Loucy (cell line): ENCODE results near the gene PFDN4.
A peak's percentile ranks its signal among the peaks of the same experiment; 100 is the strongest.

Experiments
- H2AFZ ChIP-seq: fragments of 200-600 bp; sonication (generic); 2 replicates; pipeline ENCODE4 v1.6.0; 2016; ENCODE audit warnings: antibody characterized with exemption, mild to moderate bottlenecking, low read length, moderate library complexity
- H3F3A ChIP-seq: fragments of 200-600 bp; 2 replicates; pipeline ENCODE4 v1.6.0; 2016; ENCODE audit warnings: antibody characterized with exemption, low read depth, mild to moderate bottlenecking
- H3K27me3 ChIP-seq: fragments of 200-600 bp; sonication (generic); 2 replicates; pipeline ENCODE4 v1.6.1; 2014; ENCODE audit warnings: low read length, mild to moderate bottlenecking; ENCODE audit not compliant: insufficient read depth, poor library complexity, severe bottlenecking
- H3K36me3 ChIP-seq: fragments of 200-600 bp; sonication (generic); 2 replicates; pipeline ENCODE4 v1.6.1; 2016; ENCODE audit warnings: low read length; ENCODE audit not compliant: insufficient read depth
- H3K4me1 ChIP-seq: fragments of 200-600 bp; sonication (generic); 2 replicates; pipeline ENCODE4 v1.5.1; 2014; ENCODE audit warnings: low read length, mild to moderate bottlenecking; ENCODE audit not compliant: insufficient read depth, poor library complexity, severe bottlenecking
- H3K4me2 ChIP-seq: fragments of 200-600 bp; sonication (generic); 2 replicates; pipeline ENCODE4 v1.6.0; 2014; ENCODE audit warnings: antibody characterized with exemption, low read length, low read depth, mild to moderate bottlenecking; ENCODE audit not compliant: poor library complexity, severe bottlenecking
- H3K4me3 ChIP-seq: fragments of 200-600 bp; sonication (generic); 2 replicates; pipeline ENCODE4 v1.5.1; 2014; ENCODE audit warnings: low read length, mild to moderate bottlenecking, mixed read lengths; ENCODE audit not compliant: poor library complexity, severe bottlenecking
- H3K79me2 ChIP-seq: fragments of 200-600 bp; sonication (generic); 2 replicates; pipeline ENCODE4 v1.6.1; 2014; ENCODE audit warnings: low read length; ENCODE audit not compliant: insufficient read depth
- H3K9ac ChIP-seq: fragments of 200-600 bp; sonication (generic); 2 replicates; pipeline ENCODE4 v1.6.0; 2014; ENCODE audit warnings: mild to moderate bottlenecking, low read depth, low read length, moderate library complexity; ENCODE audit not compliant: poor library complexity, severe bottlenecking
- H3K9me2 ChIP-seq: fragments of 200-600 bp; sonication (generic); replicated peaks from 2 replicates; pipeline ENCODE4 v1.6.1; 2016; ENCODE audit warnings: low read depth, low read length, mixed read lengths
- H3K9me3 ChIP-seq: fragments of 200-600 bp; sonication (generic); 2 replicates; pipeline ENCODE4 v1.6.1; 2014; ENCODE audit warnings: mild to moderate bottlenecking, antibody characterized with exemption, low read length, low read depth; ENCODE audit not compliant: insufficient read depth
- H4K20me1 ChIP-seq: fragments of 200-600 bp; sonication (generic); 2 replicates; pipeline ENCODE4 v1.6.0; 2014; ENCODE audit warnings: antibody characterized with exemption, low read length, mild to moderate bottlenecking; ENCODE audit not compliant: insufficient read depth, poor library complexity, severe bottlenecking
- EZH2phosphoT487 ChIP-seq: fragments of 200-600 bp; IDR thresholded peaks from 2 replicates; pipeline ENCODE4 v1.6.1; 2018; ENCODE audit warnings: antibody characterized with exemption, mild to moderate bottlenecking, moderate library complexity, borderline replicate concordance
- TF ChIP-seq, protein P1 (sequence below): fragments of 200-600 bp; sonication (generic); conservative IDR thresholded peaks from 2 replicates; pipeline ENCODE4 v1.5.1; 2014; ENCODE audit warnings: mild to moderate bottlenecking, antibody characterized with exemption, low read length

PFDN4 gene

DNA sequence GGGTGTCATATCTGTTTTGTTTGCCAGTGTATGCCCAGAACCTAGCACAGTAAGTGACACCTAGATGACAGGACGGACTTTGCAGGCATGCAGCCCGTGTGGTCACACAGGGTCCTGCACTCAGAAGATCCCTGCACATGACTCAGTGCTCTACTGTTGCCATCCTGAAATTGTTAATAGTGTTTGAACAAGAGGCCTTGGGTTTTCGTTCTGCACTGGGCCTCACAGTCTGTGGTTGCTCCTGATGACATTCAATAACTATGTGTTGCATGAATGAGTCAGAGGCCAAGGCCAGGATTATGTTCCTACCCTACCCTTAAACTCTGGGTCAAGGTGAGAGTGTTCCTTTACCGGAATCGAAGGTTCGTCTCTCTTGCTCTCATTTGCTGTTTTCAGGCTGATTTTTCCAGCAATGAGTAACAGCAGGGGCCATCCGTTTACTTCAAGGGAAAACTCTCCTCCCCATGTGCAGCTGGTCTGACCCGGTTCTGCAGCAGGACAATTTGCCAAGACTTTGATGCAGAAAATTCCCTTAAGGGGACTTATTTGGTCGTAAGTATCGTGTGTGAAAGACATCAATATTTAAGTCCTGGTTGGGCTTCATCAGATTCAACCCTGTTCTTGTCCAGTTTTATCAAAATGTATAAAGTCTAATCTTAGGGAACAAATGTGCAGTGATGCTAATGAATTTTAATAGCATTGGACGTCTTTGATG, 13.0 kb upstream of the PFDN4 start:
- Histone ChIP-seq H3F3A (no peaks in the 10 kb centered on the region), H3K27me3 (no peaks in the 10 kb centered on the region), H3K4me1 (peaks cover 4% of the 10 kb centered on the region), H3K9me2 (no peaks in the 10 kb centered on the region), H3K36me3 (no peaks in the 10 kb centered on the region), H2AFZ (no peak overlapping the region), H4K20me1 (no peaks in the 10 kb centered on the region), H3K9me3 (no peaks in the 10 kb centered on the region), H3K4me3 (no peak overlapping the region), H3K9ac (no peak overlapping the region), H3K79me2 (no peaks in the 10 kb centered on the region), H3K4me2 (no peak overlapping the region)
- TF ChIP-seq, protein P1, sequence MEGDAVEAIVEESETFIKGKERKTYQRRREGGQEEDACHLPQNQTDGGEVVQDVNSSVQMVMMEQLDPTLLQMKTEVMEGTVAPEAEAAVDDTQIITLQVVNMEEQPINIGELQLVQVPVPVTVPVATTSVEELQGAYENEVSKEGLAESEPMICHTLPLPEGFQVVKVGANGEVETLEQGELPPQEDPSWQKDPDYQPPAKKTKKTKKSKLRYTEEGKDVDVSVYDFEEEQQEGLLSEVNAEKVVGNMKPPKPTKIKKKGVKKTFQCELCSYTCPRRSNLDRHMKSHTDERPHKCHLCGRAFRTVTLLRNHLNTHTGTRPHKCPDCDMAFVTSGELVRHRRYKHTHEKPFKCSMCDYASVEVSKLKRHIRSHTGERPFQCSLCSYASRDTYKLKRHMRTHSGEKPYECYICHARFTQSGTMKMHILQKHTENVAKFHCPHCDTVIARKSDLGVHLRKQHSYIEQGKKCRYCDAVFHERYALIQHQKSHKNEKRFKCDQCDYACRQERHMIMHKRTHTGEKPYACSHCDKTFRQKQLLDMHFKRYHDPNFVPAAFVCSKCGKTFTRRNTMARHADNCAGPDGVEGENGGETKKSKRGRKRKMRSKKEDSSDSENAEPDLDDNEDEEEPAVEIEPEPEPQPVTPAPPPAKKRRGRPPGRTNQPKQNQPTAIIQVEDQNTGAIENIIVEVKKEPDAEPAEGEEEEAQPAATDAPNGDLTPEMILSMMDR = no peak; the same call in 1 of the 2 replicates
- TF ChIP-seq EZH2phosphoT487 = no peak

DNA sequence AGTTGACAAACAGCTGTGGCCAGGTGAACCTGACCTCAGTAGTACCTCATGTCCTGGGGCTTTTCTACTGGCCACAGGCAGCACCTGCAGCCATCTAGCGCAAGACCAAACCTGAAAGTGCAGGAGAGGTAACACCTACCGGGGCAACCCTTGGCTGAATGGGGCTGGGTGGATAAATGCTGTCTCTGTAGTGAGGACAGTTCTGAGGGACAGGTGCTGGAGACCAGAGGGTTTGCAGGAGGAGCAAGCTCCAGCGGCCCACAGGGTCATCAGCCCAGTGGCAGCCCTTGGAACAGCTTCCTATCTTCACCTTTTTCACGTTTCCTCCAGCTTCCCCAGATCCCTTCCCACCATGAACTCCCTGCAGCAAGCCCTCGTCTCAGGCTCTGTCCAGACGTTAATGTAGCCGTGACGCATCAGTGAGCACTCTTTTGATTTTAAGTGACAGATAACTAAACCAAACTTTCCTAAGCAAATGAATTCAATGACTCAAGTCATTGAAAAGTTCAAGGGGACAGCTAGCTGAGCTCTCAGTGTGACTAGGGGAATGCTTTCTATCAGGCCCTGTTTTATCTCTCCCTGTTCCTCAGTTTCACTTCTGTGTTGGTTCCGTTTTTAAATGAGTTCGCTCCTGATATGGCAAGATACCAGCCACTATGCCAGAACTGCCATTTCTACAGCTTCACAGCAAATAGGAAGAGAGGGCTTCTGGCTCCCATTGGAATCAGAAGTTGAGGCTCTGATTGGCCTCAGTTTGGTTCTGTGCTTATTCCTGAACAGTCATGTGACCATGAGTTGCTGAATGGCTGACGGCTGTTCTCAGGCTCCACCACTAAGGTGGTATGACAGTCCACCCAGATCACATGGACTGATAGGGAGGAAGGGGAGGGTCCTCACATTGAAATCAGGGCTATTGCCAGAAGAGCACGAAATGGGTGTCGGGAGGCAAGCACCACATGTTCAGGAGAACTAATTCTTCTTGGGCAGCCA, 12.1 kb upstream of the PFDN4 start:
- Histone ChIP-seq H4K20me1 (no peaks in the 10 kb centered on the region), H3K36me3 (no peaks in the 10 kb centered on the region), H3K4me3 (no peak overlapping the region), H3K27me3 (no peaks in the 10 kb centered on the region), H3K9me2 (no peaks in the 10 kb centered on the region), H2AFZ (peak overlapping the region; percentile 47; the same call in 1 of the 2 replicates), H3K4me1 (peaks cover 4% of the 10 kb centered on the region), H3K9me3 (no peaks in the 10 kb centered on the region), H3K9ac (no peak overlapping the region), H3K4me2 (no peak overlapping the region), H3K79me2 (no peaks in the 10 kb centered on the region), H3F3A (no peaks in the 10 kb centered on the region)
- TF ChIP-seq, protein P1 = no peak
- TF ChIP-seq EZH2phosphoT487 = no peak

DNA sequence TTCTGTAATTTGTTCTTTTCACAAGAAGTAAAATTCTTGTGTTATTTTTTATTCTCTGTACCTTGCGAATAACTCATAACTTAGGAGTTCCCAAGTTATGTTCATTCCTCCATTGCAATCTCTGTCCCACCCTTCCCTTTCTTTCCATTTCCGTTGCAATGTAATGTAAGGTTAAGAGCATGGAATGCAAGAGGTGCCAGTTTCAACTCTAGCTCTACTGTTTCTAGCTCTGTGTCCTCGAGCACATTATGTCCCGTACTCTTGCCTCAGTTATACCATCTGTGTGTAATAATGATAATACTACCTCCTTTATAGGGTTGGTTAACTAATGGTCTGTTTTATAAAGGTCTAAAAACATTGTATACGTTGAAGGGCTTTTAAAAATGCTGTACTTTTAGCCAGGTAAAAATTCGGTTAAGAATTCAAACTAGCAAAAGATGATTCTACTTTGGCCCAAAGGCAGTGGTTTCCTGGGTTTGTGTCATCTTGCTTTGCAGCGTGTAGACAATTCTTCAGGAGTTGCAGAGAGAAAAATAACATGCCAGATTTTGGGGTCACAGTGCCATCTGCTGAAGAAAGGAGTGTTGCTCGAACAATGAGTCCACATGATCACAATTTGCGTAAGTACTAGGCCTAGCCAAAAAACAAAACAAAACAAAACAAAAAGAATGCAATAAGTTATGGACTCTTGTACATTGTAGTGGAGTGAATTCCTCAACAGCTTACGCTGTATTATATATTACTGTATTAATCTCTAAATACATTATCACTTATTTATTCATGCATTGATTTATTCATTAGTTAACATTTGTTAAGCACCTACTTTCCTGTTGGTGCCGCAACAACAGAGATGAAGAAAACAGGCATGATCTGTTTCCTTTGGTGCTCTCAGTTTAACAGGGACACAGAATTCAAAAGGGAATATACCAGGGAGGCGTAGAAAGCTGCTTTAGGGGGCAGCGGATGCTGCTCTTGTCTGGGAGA, 10.0 kb upstream of the PFDN4 start:
- H3F3A ChIP-seq = no peaks in the 10 kb centered on the region
- H3K9me2 ChIP-seq = no peaks in the 10 kb centered on the region
- peaks cover under 1% of the 10 kb centered on the region for H3K4me1 ChIP-seq
- H4K20me1 ChIP-seq = no peaks in the 10 kb centered on the region
- H3K9me3 ChIP-seq = no peaks in the 10 kb centered on the region
- no peak overlapping the region for H2AFZ ChIP-seq
- H3K79me2 ChIP-seq = no peaks in the 10 kb centered on the region
- no peak overlapping the region for H3K4me2 ChIP-seq
- TF ChIP-seq, protein P1 = peak; percentile 63
- no peak for TF ChIP-seq EZH2phosphoT487
- no peaks in the 10 kb centered on the region for H3K36me3 ChIP-seq
- H3K27me3 ChIP-seq = no peaks in the 10 kb centered on the region
- no peak overlapping the region for H3K4me3 ChIP-seq
- no peak overlapping the region for H3K9ac ChIP-seq
